Thyroid gland (tissue), 4 donors: ENCODE data around the gene LRRC19.

Source experiments
- CTCF ChIP-seq, 6 experiments: fragments of 200-600 bp in 3 of 6; fragments of 450-650 bp in 3 of 6; sonication (generic) in 3 of 6; IDR thresholded peaks; one replicate each; pipeline ENCODE4 v1.5.1; 2016 to 2019; ENCODE audit warnings: antibody characterized with exemption in 6 of 6, mild to moderate bottlenecking in 2 of 6, inconsistent platforms in 1 of 6, moderate library complexity in 1 of 6
- POLR2A ChIP-seq, 2 donors: fragments of 450-650 bp; IDR thresholded peaks; one replicate each; pipeline ENCODE4 v1.6.1; 2017; ENCODE audit warnings: antibody characterized with exemption in 2 of 2, mild to moderate bottlenecking in 2 of 2, moderate library complexity in 1 of 2

- TF ChIP-seq CTCF (IDR thresholded peaks at IDR 0.05): no peak
- no peak for TF ChIP-seq POLR2A (IDR thresholded peaks at IDR 0.05)
These were observed 30.5 kb downstream of the LRRC19 start for GRCh38 chr9:26974927-26975326.
